Measurements from ENCODE around the gene MKLN1.
A peak's percentile ranks its signal among the peaks of the same experiment; 100 is the strongest.

The MKLN1 gene

GRCh38 chr7:131505636-131506557, 178.2 kb downstream of the MKLN1 start:
- TF ChIP-seq CTCF (IDR thresholded peaks at IDR 0.05; ENCODE audit: unreplicated experiment in 3 of 3): no peak

GRCh38 chr7:131506597-131506996, 178.9 kb downstream of the MKLN1 start:
- Mint-ChIP-seq H3K36me3 (ENCODE audit: low read depth) (peaks cover 13% of the 10 kb centered on the region), H3K9me3 (no peaks in the 10 kb centered on the region), H3K4me1 (peaks cover 33% of the 10 kb centered on the region), H3K4me3 (no peak overlapping the region), H3K27me3 (ENCODE audit: low read depth) (peaks cover 14% of the 10 kb centered on the region), H3K27ac (no peak overlapping the region)
- TF ChIP-seq CTCF (IDR thresholded peaks at IDR 0.05; ENCODE audit: unreplicated experiment in 3 of 3): no peak

More at GRCh38 chr7:131505636-131506557, 178.2 kb downstream of the MKLN1 start:
- peaks cover 39% of the 10 kb centered on the region for H3K4me1 Mint-ChIP-seq
- H3K27ac Mint-ChIP-seq: no peak overlapping the region
- H3K36me3 Mint-ChIP-seq (ENCODE audit: low read depth): peaks cover 9% of the 10 kb centered on the region
- H3K9me3 Mint-ChIP-seq: no peaks in the 10 kb centered on the region
- H3K4me3 Mint-ChIP-seq: no peak overlapping the region
- H3K27me3 Mint-ChIP-seq (ENCODE audit: low read depth): peaks cover 10% of the 10 kb centered on the region

- Mint-ChIP-seq H3K4me1 (peaks cover 22% of the 10 kb centered on the region), H3K4me3 (peak overlapping the region in 1 of 3 experiments; percentile 7), H3K36me3 (ENCODE audit: low read depth) (peaks cover 13% of the 10 kb centered on the region), H3K9me3 (no peaks in the 10 kb centered on the region), H3K27me3 (ENCODE audit: low read depth) (peaks cover 14% of the 10 kb centered on the region), H3K27ac (peak overlapping the region; percentile 34 to 76 (median 49))
- TF ChIP-seq CTCF (IDR thresholded peaks at IDR 0.05; ENCODE audit: unreplicated experiment in 3 of 3): peak; percentile 82 to 85 (median 83)
Measured at GRCh38 chr7:131507592-131508331, 180.1 kb downstream of the MKLN1 start.

- Mint-ChIP-seq H3K9me3 (no peaks in the 10 kb centered on the region), H3K4me3 (no peak overlapping the region), H3K4me1 (peaks cover 24% of the 10 kb centered on the region), H3K36me3 (ENCODE audit: low read depth) (peaks cover 13% of the 10 kb centered on the region), H3K27me3 (ENCODE audit: low read depth) (peaks cover 11% of the 10 kb centered on the region), H3K27ac (peak overlapping the region in 1 of 3 experiments; percentile 53)
- no peak for TF ChIP-seq CTCF (IDR thresholded peaks at IDR 0.05; ENCODE audit: unreplicated experiment in 3 of 3)
Measured at GRCh38 chr7:131508754-131509486, 181.2 kb downstream of the MKLN1 start.

- TF ChIP-seq CTCF (IDR thresholded peaks at IDR 0.05; ENCODE audit: unreplicated experiment in 3 of 3): no peak
Measured at GRCh38 chr7:131509781-131510180, 182.1 kb downstream of the MKLN1 start.

More at GRCh38 chr7:131509781-131510180, 182.1 kb downstream of the MKLN1 start:
- Mint-ChIP-seq H3K4me3 (no peak overlapping the region), H3K27ac (no peak overlapping the region), H3K27me3 (ENCODE audit: low read depth) (peaks cover 11% of the 10 kb centered on the region), H3K36me3 (ENCODE audit: low read depth) (peaks cover 13% of the 10 kb centered on the region), H3K9me3 (no peaks in the 10 kb centered on the region), H3K4me1 (peaks cover 20% of the 10 kb centered on the region)
